RWPE2 (cell line): ENCODE data around the gene PIK3R2.

Source experiments
- ATAC-seq: fragments of 200-7000 bp; cut with Tn5 transposase; 3 replicates; pipeline ENCODE4 v1.9.1; 2021; ENCODE audit warnings: low read depth
- DNase-seq: peaks from one replicate; pipeline ENCODE4 v3.0.0-alpha.2; 2020; ENCODE audit warnings: low spot score
- H3K27ac ChIP-seq: fragments of 450-650 bp; 2 replicates; pipeline ENCODE4 v1.5.1; 2017; ENCODE audit warnings: mild to moderate bottlenecking; ENCODE audit not compliant: poor library complexity, severe bottlenecking
- H3K27me3 ChIP-seq: fragments of 250-450 bp; sonication (Bioruptor Pico); 2 replicates; pipeline ENCODE4 v1.5.1; 2021; ENCODE audit warnings: mild to moderate bottlenecking, moderate library complexity; ENCODE audit not compliant: insufficient read depth, poor library complexity, severe bottlenecking
- H3K36me3 ChIP-seq: fragments of 250-450 bp; sonication (Bioruptor Pico); 2 replicates; pipeline ENCODE4 v1.5.1; 2020; ENCODE audit warnings: low read depth, mild to moderate bottlenecking, moderate library complexity
- H3K4me1 ChIP-seq: fragments of 250-450 bp; sonication (Bioruptor Pico); 2 replicates; pipeline ENCODE4 v1.5.1; 2021; ENCODE audit warnings: mild to moderate bottlenecking, moderate library complexity; ENCODE audit not compliant: insufficient read depth, poor library complexity, severe bottlenecking
- H3K4me3 ChIP-seq: fragments of 250-450 bp; sonication (Bioruptor Pico); 2 replicates; pipeline ENCODE4 v1.5.1; 2021; ENCODE audit warnings: mild to moderate bottlenecking, moderate library complexity; ENCODE audit not compliant: severe bottlenecking
- H3K9me3 ChIP-seq: fragments of 250-450 bp; sonication (Bioruptor Pico); 2 replicates; pipeline ENCODE4 v1.5.1; 2021; ENCODE audit warnings: mild to moderate bottlenecking, moderate library complexity; ENCODE audit not compliant: severe bottlenecking
- CTCF ChIP-seq: fragments of 450-650 bp; IDR thresholded peaks from one replicate; pipeline ENCODE4 v1.5.1; 2017; ENCODE audit warnings: mild to moderate bottlenecking, moderate library complexity; ENCODE audit not compliant: poor library complexity, severe bottlenecking

PIK3R2 gene

GRCh38 chr19:18183529-18183928, 30.6 kb downstream of the PIK3R2 start:
- H3K4me3 ChIP-seq = no peak overlapping the region

GRCh38 chr19:18185538-18185937, 32.6 kb downstream of the PIK3R2 start:
- H3K27ac ChIP-seq = no peak overlapping the region
- no peak overlapping the region for H3K4me3 ChIP-seq
- no peaks in the 10 kb centered on the region for H3K4me1 ChIP-seq
- H3K9me3 ChIP-seq = no peaks in the 10 kb centered on the region
- no peaks in the 10 kb centered on the region for H3K36me3 ChIP-seq
- no peak for ATAC-seq
- H3K27me3 ChIP-seq = no peaks in the 10 kb centered on the region
- DNase-seq = no peak
- no peak for TF ChIP-seq CTCF

More at GRCh38 chr19:18183529-18183928, 30.6 kb downstream of the PIK3R2 start:
- no peaks in the 10 kb centered on the region for H3K4me1 ChIP-seq
- no peak for DNase-seq
- no peak for TF ChIP-seq CTCF
- ATAC-seq = no peak
- no peaks in the 10 kb centered on the region for H3K9me3 ChIP-seq
- no peaks in the 10 kb centered on the region for H3K27me3 ChIP-seq
- no peak overlapping the region for H3K27ac ChIP-seq
- no peaks in the 10 kb centered on the region for H3K36me3 ChIP-seq

GRCh38 chr19:18190278-18190677, 37.3 kb downstream of the PIK3R2 start:
- TF ChIP-seq CTCF = no peak
- Histone ChIP-seq H3K27me3 (no peaks in the 10 kb centered on the region), H3K4me1 (peaks cover 2% of the 10 kb centered on the region), H3K4me3 (no peak overlapping the region), H3K36me3 (peaks cover 4% of the 10 kb centered on the region; the same call in 1 of the 2 replicates), H3K27ac (peak overlapping the region; percentile 88), H3K9me3 (no peaks in the 10 kb centered on the region)
- no peak for ATAC-seq
- DNase-seq = no peak

GRCh38 chr19:18191640-18192062, 38.7 kb downstream of the PIK3R2 start:
- TF ChIP-seq CTCF = no peak
- H3K27ac ChIP-seq = peak overlapping the region; percentile 88
- peaks cover 12% of the 10 kb centered on the region; the same call in 1 of the 2 replicates for H3K36me3 ChIP-seq
- no peaks in the 10 kb centered on the region for H3K9me3 ChIP-seq
- ATAC-seq = peak; percentile 39
- peaks cover 2% of the 10 kb centered on the region for H3K4me1 ChIP-seq
- peak overlapping the region; percentile 39 for H3K4me3 ChIP-seq
- no peak for DNase-seq
- H3K27me3 ChIP-seq = no peaks in the 10 kb centered on the region

GRCh38 chr19:18192673-18193387, 39.9 kb downstream of the PIK3R2 start, which contains the start of gene MPV17L2:
Gene MPV17L2, plus strand, starts transcription at chr19:18193218. Its CDS starts 64 bp downstream, at chr19:18193282.
- Histone ChIP-seq H3K4me3 (peak within 1 kb of the TSS; percentile 69), H3K36me3 (peaks cover 12% of the 10 kb centered on the region; the same call in 1 of the 2 replicates), H3K4me1 (peaks cover 2% of the 10 kb centered on the region), H3K27me3 (no peaks in the 10 kb centered on the region), H3K9me3 (no peaks in the 10 kb centered on the region), H3K27ac (peak within 1 kb of the TSS; percentile 88)
- ATAC-seq = peak; percentile 86
- peak; percentile 99 for DNase-seq
- no peak for TF ChIP-seq CTCF
